ENCODE data around the gene C17orf100. TPM values are rescaled to one million over a fixed set of nuclear protein-coding genes. Genes with fewer than 3 reads are reported as not detected.

Gene C17orf100
- total and polyA plus RNA-seq, 2 of the 13 experiments (the other 11 are each of a cell fraction or from before 2014, with no cell fraction given): 3.6 to 8.7 TPM

GRCh38 chr17:6639014-6639585 lies 12.5 kb upstream of the C17orf100 start:
- Histone ChIP-seq H3K79me2 (ENCODE audit: insufficient read depth, low read length) (peaks cover 35% of the 10 kb centered on the region), H3K4me1 (ENCODE audit: insufficient read depth, low read length) (peaks cover 29% of the 10 kb centered on the region), H3K36me3 (replicated peaks in 1 of 2; ENCODE audit: control insufficient read depth in 1 of 2, insufficient read depth in 2 of 2, low read length in 2 of 2) (peaks cover 0 to 6% of the 10 kb centered on the region in 2 experiments; a peak in 4 of 5 replicates), H3K27me3 (ENCODE audit: control insufficient read depth in 1 of 2, insufficient read depth in 2 of 2, low read length in 2 of 2) (no peaks in the 10 kb centered on the region), H4K20me1 (ENCODE audit: insufficient read depth, low read length) (no peaks in the 10 kb centered on the region), H3K9me3 (ENCODE audit: low read length) (no peaks in the 10 kb centered on the region), H3K4me3 (replicated peaks in 1 of 3; ENCODE audit: insufficient read depth in 1 of 3, low read depth in 2 of 3, low read length in 3 of 3) (peak overlapping the region; percentile 77 to 85 (median 84)), H3K27ac (ENCODE audit: extremely low read length, insufficient read depth, low read length) (peak overlapping the region; percentile 95), H3K4me2 (ENCODE audit: low read depth, low read length) (peak overlapping the region; percentile 93), H3K9ac (ENCODE audit: insufficient read depth, low read depth, low read length) (peak overlapping the region; percentile 87), H2AFZ (ENCODE audit: low read length) (no peak overlapping the region)
- DNase-seq (ENCODE audit: low spot score) (no peak), ATAC-seq (no peak), FAIRE-seq (no peak)
- intact Hi-C loops (cut with micrococcal nuclease; ENCODE audit: unreplicated experiment) (no loop called here), in situ Hi-C loops (cut with HindIII; ENCODE audit: extremely low pct_ligation_motif_present, low pct_unique_long_range_greater_than_20kb) (no loop called here)
- POLR2A ChIA-PET: interaction anchor here (1.0 to 1.8 kb wide), 2 partner anchors 12 to 43 kb away, joined by 3 to 6 read pairs; partner anchors contain the start of genes C17orf100 and MED31
- WGBS (ENCODE audit: low lambda C conversion rate): 38% methylated on average over 13 of the region's 15 CpGs
- TF ChIP-seq ZNF20 (CRISPR knock-in tag; IDR thresholded peaks at IDR 0.05): 0 out of 2 replicates have a peak, but pooled peaks have one; percentile 46
- no peak for TF ChIP-seq ZNF775 (CRISPR knock-in tag; IDR thresholded peaks at IDR 0.05; ENCODE audit: borderline replicate concordance)
- no peak for TF ChIP-seq POGZ (CRISPR knock-in tag; IDR thresholded peaks at IDR 0.05)
- no peak for TF ChIP-seq ZNF260 (CRISPR knock-in tag; IDR thresholded peaks at IDR 0.05; ENCODE audit: borderline replicate concordance, low read depth)
- 0 out of 2 replicates have a peak, but pooled peaks have one; percentile 59 for TF ChIP-seq SNAI1 (CRISPR knock-in tag; IDR thresholded peaks at IDR 0.05; ENCODE audit: borderline replicate concordance)
- 0 out of 2 replicates have a peak, but pooled peaks have one; percentile 19 for TF ChIP-seq ZFP90 (CRISPR knock-in tag; IDR thresholded peaks at IDR 0.05; ENCODE audit: borderline replicate concordance)
- 0 out of 2 replicates have a peak, but pooled peaks have one; percentile 35 for TF ChIP-seq CAMTA2 (CRISPR knock-in tag; IDR thresholded peaks at IDR 0.05; ENCODE audit: borderline replicate concordance)
- no peak for TF ChIP-seq LBX2 (CRISPR knock-in tag; IDR thresholded peaks at IDR 0.05; ENCODE audit: borderline replicate concordance)
- no peak for TF ChIP-seq NFYC (CRISPR knock-in tag; IDR thresholded peaks at IDR 0.05)
- CTCF ChIA-PET (ENCODE audit: low intra/inter-chr PET ratio, low total read pairs): no interaction called here
- BruUV-seq (replicated peaks): no TSS peak
